NCI-H1417 (cell line): ENCODE results near the gene SLC35E2B.
"Not testable (repeated sequence)": the region's sequence is repeated elsewhere in the genome, so short reads cannot be mapped to it uniquely, and the experiment has no call there.

Experiments used
- DNase-seq, 3 experiments: peaks; one replicate each; lab custom pipeline; 2025; lab: John Stamatoyannopoulos, UW

The SLC35E2B gene

GRCh38 chr1:1692714-1693647 lies at the start of gene SLC35E2B:
Gene SLC35E2B (minus strand): TSS chr1:1692795. CDS start chr1:1676699, 16,096 bp downstream.
- DNase-seq, result peak; percentile 93 to 95 (median 94)

DNA sequence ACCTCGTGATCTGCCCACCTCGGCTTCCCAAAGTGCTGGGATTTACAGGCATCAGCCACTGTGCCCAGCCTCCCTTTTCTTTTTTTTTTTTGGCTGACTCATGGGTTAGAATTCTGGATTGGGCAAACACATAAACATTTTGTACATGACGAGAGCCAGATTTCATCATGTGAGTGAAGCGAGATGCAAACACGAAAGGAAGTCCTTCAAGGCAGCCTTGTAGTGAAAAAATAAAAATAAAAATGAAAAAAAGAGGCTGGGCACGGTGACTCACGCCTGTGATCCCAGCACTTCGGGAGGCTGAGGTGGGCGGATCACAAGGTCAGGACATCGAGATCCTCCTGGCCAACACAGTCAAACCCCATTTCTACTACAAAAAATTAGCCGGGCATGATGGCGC lies 48.4 kb upstream of the SLC35E2B start:
- not testable (repeated sequence) for DNase-seq

- not testable (repeated sequence) for DNase-seq
These were observed 46.3 kb upstream of the SLC35E2B start for GRCh38 chr1:1738799-1739337.

GRCh38 chr1:1737675-1738590 lies 45.3 kb upstream of the SLC35E2B start:
- not testable (repeated sequence) for DNase-seq

DNA sequence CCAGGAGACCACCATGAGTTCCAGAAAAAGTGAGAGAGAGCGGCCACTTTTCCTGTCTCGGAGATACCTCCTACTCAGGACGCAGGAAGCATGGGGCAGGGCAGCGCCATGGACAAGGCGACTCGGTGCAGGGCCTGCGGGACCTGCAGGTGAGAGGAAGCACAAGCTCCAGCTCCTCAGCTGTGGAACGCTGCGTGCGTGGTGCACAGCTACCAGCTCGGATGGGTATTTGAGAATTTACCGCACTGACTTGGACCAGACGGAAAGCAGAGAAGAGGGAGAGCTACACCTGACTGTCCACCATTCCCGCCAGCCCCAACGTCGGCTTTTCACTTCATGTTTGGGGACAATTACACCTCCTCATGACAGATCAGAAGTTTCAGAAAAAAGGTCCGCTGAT lies 39.8 kb upstream of the SLC35E2B start:
- DNase-seq, result no peak

GRCh38 chr1:1730870-1731269 lies 38.3 kb upstream of the SLC35E2B start:
- no peak for DNase-seq

GRCh38 chr1:1730230-1730629 lies 37.6 kb upstream of the SLC35E2B start:
- DNase-seq, result not testable (repeated sequence)

GRCh38 chr1:1729116-1729816 lies 36.7 kb upstream of the SLC35E2B start:
- DNase-seq, result not testable (repeated sequence)

DNA sequence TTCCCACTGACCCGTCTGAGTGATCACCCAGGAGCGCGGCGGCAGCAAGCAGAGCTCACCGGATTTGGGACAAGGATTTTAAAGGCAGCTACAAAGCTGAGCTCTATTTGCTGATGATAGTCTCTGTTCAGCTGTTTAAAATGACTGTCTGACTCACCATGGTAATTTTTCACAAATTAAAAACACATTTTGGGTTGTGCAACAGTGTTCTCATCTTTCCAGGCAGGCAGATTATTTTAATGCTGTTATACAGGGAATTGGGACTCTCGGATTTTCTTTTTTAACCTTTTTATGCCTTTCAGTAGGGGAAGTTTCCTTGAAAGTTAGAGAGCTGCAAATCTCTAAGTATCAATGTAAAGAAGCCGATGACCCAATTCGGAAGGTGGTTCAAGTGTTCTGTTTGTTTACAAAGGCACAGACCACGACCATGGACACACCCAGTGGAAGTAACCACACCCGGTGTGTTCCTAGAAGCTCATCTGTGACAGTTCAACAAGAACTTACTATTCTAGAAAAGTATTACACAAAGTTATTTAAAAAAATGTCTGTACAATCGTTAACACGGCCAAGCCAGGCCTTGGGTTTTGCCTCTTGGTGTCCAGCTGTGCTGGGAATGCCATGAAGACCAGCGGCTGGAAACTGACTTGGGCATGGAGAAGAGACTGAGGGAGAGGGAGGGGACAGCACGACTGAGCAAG lies 35.9 kb upstream of the SLC35E2B start:
- DNase-seq, result not testable (repeated sequence)

DNA sequence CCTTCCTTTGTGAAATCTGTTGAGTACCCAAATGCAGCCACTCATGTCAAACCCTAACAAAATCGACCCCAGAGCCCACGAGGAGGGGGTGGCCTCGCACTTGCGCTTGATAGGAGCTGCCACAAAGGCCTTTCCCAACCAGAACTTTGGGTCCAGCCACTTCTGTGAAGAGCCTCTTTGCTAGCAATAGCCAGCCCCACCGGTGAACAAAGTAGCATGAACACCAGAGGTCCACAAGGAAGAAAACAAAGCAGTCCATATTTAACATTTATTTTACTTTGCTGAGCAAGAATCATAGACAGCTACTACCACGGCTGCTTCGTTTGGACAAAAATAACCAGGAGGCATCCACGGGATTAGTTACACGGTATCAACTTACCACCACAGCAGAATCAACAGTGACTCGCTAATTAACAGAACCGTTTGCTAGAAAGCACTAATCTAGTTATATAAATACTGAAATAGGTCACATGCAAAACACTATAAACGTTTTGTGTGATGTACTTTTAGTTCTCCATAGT lies 34.6 kb upstream of the SLC35E2B start:
- not testable (repeated sequence) for DNase-seq

DNA sequence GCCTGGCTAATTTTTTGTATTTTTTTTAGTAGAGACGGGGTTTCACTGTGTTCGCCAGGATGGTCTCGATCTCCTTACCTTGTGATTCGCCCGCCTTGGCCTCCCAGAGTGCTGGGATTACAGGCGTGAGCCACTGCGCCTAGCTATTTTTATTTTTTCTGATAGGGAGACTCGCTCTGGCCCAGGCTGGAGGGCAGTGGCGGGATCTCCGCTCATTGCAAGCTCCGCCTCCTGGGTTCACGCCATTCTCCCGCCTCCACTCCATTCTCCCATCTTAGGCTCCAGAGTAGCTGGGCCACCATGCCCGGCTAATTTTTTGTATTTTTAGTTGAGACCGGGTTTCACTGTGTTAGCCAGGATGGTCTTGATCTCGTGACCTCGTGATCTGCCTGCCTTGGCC lies 33.5 kb upstream of the SLC35E2B start:
- not testable (repeated sequence) for DNase-seq

DNA sequence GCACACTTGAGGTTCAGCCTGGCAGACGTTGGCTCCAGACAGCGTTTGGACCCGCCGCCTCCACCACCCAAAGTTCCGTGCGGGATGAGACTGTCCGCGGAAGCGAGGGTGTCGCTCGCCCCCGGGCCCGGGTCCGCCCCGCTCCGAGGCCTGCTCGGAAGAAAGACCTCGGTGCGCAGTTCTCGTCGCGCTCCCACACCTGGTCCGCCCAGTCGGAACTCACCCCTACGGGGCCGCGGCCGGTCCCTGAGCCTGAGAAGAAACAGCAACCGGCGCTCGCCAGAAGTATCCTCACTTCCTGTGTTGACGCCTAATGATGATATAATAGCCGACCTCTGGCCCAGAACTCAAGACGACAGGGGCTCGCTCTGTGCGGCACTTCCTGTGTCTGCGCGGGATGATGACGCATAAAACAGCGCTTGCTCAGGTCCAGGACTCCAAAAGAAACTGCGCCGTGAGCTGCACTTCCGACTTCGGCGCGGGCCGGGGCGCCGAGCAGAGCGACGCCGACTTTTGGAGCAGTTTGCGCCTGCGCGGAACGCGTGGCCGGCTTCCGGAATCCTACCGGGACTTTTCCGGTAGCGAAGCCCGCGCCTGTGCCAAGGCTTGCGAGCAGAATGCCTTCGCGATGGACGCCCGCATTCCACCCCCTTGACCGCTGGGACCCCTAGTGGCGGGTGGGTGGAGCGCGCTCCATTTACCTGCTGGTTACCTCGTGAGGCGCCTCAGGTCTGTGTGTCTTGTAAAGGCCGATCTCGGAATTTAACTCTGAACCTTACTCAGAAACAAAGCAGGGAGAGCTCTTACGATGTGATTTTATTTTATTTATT lies 31.7 kb upstream of the SLC35E2B start, which contains the start of gene CDK11A:
Gene CDK11A (minus strand): TSS at position 323 of the 830 bp plus-strand sequence. CDS start 1,539 bp downstream, outside the sequence.
- peak; percentile 96 to 99 (median 97) for DNase-seq

- no peak for DNase-seq
These were observed 28.6 kb upstream of the SLC35E2B start for GRCh38 chr1:1721201-1721600.

DNA sequence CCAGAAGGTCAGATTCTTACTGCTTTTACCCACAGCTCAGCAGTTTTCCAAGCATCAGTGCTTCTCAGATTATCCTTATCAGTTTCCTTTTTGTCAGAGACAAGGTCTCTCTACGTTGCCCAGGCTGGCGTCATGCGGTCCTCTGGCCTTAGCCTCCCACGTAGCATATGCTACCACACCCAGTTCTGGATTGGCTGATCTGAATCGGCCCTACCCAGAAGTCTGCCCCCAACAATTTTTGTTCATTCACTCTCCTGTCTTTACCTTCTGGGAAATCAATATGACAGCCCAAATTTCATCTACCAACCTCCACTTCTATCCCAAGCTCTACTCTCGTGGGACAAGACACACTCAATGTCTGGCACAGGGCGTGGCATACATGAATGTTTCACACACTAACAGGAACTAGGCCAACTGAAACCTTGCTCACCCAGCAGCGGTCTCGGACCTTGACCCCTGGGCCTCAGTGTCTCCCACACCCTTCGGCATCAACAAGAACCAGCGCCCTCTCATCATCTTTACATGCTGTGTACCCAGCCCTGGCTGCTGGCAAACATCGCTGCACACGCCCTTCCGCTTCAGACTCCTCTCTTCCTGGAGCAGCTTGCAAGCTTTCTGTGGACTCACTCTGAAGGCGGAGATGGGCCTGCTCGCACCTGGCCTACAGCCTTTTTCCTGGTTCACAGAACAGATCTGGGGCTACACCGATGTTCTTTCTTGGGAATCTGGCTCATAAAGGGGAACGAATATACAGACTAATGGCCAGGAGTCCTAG lies 22.7 kb upstream of the SLC35E2B start:
- DNase-seq, result not testable (repeated sequence)

DNA sequence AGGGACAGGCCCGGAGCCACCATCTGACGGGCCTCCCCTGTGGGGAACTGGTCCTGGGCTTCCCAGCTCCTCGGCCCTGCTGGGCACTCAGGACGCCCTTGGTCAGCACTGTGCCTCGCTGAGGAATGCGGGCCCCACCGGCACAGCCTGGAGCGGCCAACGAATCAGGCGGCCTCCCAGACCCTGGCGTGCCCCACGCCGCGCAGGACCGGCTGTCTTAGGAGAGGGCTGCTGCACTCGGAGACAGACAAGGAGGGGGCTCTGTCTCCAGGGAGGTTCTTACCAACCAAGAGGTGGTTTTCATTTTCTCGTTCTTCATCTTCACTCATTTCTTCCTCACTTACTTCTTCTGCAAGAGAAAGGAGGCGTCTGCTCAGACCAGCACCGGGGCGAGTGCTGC lies 15.3 kb upstream of the SLC35E2B start:
- DNase-seq, result not testable (repeated sequence)

DNA sequence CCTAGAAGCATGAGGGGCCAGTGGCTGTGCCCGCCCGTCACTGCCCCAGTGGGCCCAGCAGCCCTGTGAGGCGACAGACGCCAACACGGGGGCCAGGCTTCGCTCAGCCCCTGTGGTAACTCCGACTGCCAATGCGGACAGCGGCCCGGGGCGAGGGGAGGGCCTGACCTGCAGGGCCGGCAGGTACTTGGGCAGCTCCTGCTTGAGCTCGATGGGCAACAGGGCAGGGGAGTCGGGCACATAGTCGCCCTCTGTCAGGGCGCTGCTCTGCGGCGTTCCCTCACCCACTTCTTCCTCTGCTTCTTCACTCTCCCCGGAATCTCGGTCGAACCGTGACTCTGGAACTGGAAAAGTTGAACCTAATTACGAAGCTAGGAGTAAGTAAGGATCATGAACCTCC lies 14.6 kb upstream of the SLC35E2B start:
- DNase-seq, result not testable (repeated sequence)

DNA sequence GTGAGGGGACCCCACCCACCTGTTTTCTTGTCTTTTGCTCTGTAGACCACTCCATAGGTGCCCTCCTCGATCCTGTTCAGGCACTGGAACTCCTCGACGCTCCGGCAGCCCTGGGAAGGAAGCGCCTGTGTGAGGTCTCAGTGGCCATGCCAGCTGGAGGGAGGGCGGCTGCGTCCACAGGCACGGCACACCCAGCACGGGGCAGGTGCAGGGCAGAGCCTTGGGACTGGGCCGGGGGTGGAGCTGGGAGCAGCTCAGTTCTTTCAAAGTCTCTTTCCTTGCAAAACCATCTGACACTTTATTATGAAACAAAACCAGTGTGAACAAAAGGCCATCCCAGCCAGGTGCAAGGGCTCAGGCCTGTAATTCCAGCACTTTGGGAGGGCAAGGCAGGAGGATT lies 13.0 kb upstream of the SLC35E2B start:
- DNase-seq, result not testable (repeated sequence)

GRCh38 chr1:1704284-1704957 lies 11.8 kb upstream of the SLC35E2B start:
- not testable (repeated sequence) for DNase-seq
